Measurements from ENCODE around the gene SNAP29. TPM values are rescaled to one million over a fixed set of nuclear protein-coding genes. Genes with fewer than 3 reads are reported as not detected.
"Not testable (repeated sequence)": the region's sequence is repeated elsewhere in the genome, so short reads cannot be mapped to it uniquely, and the experiment has no call there.

The SNAP29 gene
- total RNA-seq, 3 donors from 2014 or later = 32.2 to 33.8 (median 32.5) TPM

DNA sequence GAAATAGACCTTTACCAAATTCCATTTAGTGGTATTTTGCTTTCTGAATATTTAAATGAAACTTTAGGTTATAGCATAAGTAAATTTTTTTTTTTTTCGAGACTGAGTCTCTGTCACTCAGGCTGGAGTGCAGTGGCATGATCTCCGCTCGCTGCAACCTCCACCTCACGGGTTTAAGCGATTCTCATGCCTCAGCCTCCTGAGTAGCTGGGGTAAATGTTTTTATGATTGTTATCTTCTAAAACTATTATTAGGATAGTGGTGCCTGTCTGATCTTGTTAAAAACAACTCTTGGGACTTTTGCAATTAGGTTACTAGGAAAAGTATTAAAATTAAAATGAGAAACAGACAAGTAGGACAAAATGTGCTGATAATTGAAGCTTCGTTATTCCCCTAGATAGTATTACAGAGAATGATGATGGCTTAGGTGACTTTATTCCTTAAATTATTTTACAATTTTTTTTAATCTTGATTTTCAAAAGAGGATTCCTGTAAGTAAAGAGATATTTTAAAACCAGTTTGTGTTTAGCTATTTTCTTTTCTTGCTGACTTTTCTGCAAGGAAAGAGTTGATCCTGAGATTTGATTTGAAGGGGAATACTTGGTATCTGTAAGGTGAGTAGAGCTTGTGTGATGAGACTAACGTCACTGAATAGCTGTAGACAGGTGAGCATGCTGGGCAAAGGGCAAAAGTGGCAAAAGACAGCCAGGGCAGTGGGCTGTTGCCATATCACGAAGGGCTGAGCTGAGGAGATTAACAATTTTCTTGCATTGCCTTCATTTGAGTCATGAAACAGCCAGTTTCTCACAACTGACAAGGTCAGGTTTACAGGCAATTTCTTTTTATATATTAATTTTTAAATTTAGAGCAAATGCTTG, 79.2 kb downstream of the SNAP29 start:
- H3K4me1 ChIP-seq (ENCODE audit: low read depth) = peaks cover 39% of the 10 kb centered on the region
- intact Hi-C loops (cut with DNase I, micrococcal nuclease) = no loop called here
- no peaks in the 10 kb centered on the region for H3K9me3 ChIP-seq
- DNase-seq (no peak), ATAC-seq (no peak)
- H3K4me3 ChIP-seq = no peak overlapping the region
- TF ChIP-seq, protein P1, sequence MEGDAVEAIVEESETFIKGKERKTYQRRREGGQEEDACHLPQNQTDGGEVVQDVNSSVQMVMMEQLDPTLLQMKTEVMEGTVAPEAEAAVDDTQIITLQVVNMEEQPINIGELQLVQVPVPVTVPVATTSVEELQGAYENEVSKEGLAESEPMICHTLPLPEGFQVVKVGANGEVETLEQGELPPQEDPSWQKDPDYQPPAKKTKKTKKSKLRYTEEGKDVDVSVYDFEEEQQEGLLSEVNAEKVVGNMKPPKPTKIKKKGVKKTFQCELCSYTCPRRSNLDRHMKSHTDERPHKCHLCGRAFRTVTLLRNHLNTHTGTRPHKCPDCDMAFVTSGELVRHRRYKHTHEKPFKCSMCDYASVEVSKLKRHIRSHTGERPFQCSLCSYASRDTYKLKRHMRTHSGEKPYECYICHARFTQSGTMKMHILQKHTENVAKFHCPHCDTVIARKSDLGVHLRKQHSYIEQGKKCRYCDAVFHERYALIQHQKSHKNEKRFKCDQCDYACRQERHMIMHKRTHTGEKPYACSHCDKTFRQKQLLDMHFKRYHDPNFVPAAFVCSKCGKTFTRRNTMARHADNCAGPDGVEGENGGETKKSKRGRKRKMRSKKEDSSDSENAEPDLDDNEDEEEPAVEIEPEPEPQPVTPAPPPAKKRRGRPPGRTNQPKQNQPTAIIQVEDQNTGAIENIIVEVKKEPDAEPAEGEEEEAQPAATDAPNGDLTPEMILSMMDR (IDR thresholded peaks at IDR 0.05) = no peak
- peaks cover 7% of the 10 kb centered on the region for H3K36me3 ChIP-seq (ENCODE audit: low read depth)

DNA sequence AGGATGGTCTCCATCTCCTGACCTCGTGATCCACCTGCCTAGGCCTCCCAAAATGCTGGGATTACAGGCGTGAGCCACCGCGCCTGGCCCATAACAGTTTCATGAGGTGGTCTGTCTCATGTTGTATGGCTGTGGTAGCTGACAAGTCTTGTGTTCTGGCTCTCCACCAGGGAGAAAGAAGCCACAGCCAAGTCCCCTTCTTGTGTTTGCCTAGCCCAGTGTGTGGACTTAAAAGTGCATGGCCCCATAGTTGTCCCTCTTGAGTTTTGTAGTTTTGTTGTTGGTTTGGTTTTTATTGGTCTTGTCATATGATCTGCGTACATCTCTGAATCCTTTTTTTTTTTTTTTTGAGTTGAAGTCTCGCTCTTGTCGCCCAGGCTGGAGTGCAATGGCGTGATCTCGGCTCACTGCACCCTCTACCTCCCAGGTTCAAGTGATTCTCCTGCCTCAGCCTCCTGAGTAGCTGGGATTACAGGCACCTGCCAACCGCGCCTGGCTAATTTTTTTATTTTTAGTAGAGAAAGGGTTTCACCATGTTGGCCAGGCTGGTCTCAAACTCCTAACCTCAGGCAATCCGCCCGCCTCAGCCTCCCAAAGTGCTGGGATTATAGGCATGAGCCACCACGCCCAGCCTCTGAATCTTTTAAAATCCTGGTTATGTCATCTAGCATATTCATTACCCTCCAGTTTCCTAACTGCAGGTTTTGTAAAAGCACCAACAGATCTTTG, 80.8 kb downstream of the SNAP29 start:
- intact Hi-C loops (cut with DNase I, micrococcal nuclease); DNase-seq; H3K9me3 ChIP-seq; H3K4me3 ChIP-seq; H3K36me3 ChIP-seq (ENCODE audit: low read depth); ATAC-seq: not testable (repeated sequence)
- H3K4me1 ChIP-seq (ENCODE audit: low read depth) = peaks cover 39% of the 10 kb centered on the region

DNA sequence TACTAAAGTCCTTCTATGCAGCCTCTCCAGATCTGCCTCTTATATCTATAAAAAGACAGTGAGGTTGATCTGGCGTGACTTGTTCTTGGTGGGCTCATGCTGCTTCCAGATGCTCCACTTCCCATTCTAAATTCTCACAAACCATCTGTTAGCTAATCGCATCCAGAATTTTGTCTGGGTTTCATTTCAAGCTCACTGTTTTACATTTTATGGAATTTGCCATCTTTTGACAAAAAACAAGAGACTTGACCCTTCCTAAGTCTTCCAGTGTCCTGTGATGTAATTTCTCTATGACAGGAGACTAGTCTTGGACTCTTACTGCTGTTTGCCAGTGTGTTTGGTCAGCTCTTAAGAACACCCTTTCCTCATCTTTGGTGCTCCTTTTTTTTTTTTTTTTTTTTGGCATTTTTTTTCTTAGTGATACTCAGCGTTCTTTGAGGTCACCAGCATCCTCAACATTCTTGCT, 81.4 kb downstream of the SNAP29 start:
- DNase-seq = no peak
- H3K4me3 ChIP-seq = no peak overlapping the region
- intact Hi-C loops (cut with DNase I, micrococcal nuclease) = no loop called here
- peaks cover 39% of the 10 kb centered on the region for H3K4me1 ChIP-seq (ENCODE audit: low read depth)
- no peaks in the 10 kb centered on the region for H3K9me3 ChIP-seq
- H3K36me3 ChIP-seq (ENCODE audit: low read depth) = no peaks in the 10 kb centered on the region
- ATAC-seq = no peak
- TF ChIP-seq, protein P1 (IDR thresholded peaks at IDR 0.05) = no peak

Other genes with a start within 250 kb of the SNAP29 start
- gene SERPIND1, start 84.9 kb upstream of the SNAP29 start, total RNA-seq = not detected
- 100 to 1,000 TPM in 1 of 3 donors, 10 to 100 TPM in 2; 77.7 to 130 (median 95.0) TPM for gene PI4KA, start 196 bp upstream of the SNAP29 start, total RNA-seq
- gene CRKL, start 58.4 kb downstream of the SNAP29 start, total RNA-seq = 10 to 100 TPM; 48.7 to 63.4 (median 55.3) TPM
- 100 to 1,000 TPM in 2 of 3 donors, 10 to 100 TPM in 1; 73.1 to 239 (median 181) TPM for gene AIFM3, start 108.2 kb downstream of the SNAP29 start, total RNA-seq
- 10 to 100 TPM; 42.9 to 71.3 (median 43.6) TPM for gene LZTR1, start 123.3 kb downstream of the SNAP29 start, total RNA-seq
- gene THAP7, start 143.1 kb downstream of the SNAP29 start, total RNA-seq = 10 to 100 TPM; 16.8 to 27.8 (median 19.8) TPM
- gene P2RX6, start 156.2 kb downstream of the SNAP29 start, total RNA-seq = 1 to 10 TPM; 1.4 to 1.6 (median 1.4) TPM
- gene SLC7A4, start 173.6 kb downstream of the SNAP29 start, total RNA-seq = 1 to 10 TPM; 1.4 to 4.0 (median 2.4) TPM
- gene LRRC74B, start 186.9 kb downstream of the SNAP29 start, total RNA-seq = under 1 TPM in 1 of 3 donors, not detected in 2; 0.31 TPM